Keratinocyte (primary cell): ENCODE data around the gene TMEM263. TPM values are rescaled to one million over a fixed set of nuclear protein-coding genes. Genes with fewer than 3 reads are reported as not detected.

Experiments
- DNase-seq: peaks from one replicate; pipeline ENCODE4 v3.0.0-alpha.2; 2011; ENCODE audit warnings: low read depth, missing footprints, low spot score
- FAIRE-seq: peaks from 2 replicates; lab custom pipeline; 2011; peaks lifted over from hg19 to GRCh38; lab: Jason Lieb, UNC
- H2AFZ ChIP-seq: 2 replicates; pipeline ENCODE4 v1.6.0; 2012; ENCODE audit warnings: low read length, control low read depth, inconsistent platforms; ENCODE audit not compliant: control insufficient read depth
- H3K27ac ChIP-seq: 2 replicates; pipeline ENCODE4 v1.5.1; 2011; ENCODE audit warnings: low read length; ENCODE audit not compliant: control insufficient read depth, insufficient read depth
- H3K27me3 ChIP-seq: 3 replicates; pipeline ENCODE4 v1.6.0; 2011; ENCODE audit warnings: low read length; ENCODE audit not compliant: control insufficient read depth, insufficient read depth; ENCODE audit errors: extremely low read depth
- H3K36me3 ChIP-seq, 2 experiments: 2 replicates in 1 of 2; 3 replicates in 1 of 2; pipeline ENCODE4 v1.5.1; 2011; ENCODE audit warnings: low read length in 2 of 2, mild to moderate bottlenecking in 1 of 2; ENCODE audit not compliant: control insufficient read depth in 2 of 2, insufficient read depth in 2 of 2; ENCODE audit errors: extremely low read depth in 1 of 2
- H3K4me1 ChIP-seq: 3 replicates; pipeline ENCODE4 v1.5.1; 2011; ENCODE audit warnings: low read length; ENCODE audit not compliant: control insufficient read depth, insufficient read depth; ENCODE audit errors: extremely low read depth
- H3K4me2 ChIP-seq: 3 replicates; pipeline ENCODE4 v1.6.0; 2011; ENCODE audit warnings: low read depth, low read length; ENCODE audit not compliant: control insufficient read depth, insufficient read depth; ENCODE audit errors: extremely low read depth
- H3K4me3 ChIP-seq, 3 experiments: fragments of 200-600 bp in 1 of 3; sonication (generic) in 1 of 3; 2 replicates in 2 of 3; 3 replicates in 1 of 3; pipeline ENCODE4 v1.5.1; 2011 to 2016; ENCODE audit warnings: low read length in 3 of 3, mild to moderate bottlenecking in 3 of 3, control low read depth in 2 of 3, inconsistent platforms in 1 of 3, low read depth in 1 of 3, mixed read lengths in 1 of 3, mixed run types in 1 of 3, moderate library complexity in 1 of 3; ENCODE audit not compliant: control insufficient read depth in 2 of 3, insufficient read depth in 2 of 3; ENCODE audit errors: extremely low read depth in 1 of 3
- H3K79me2 ChIP-seq: 2 replicates; pipeline ENCODE4 v1.6.0; 2012; ENCODE audit warnings: low read length; ENCODE audit not compliant: control insufficient read depth, insufficient read depth
- H3K9ac ChIP-seq: 3 replicates; pipeline ENCODE4 v1.6.0; 2011; ENCODE audit warnings: low read length; ENCODE audit not compliant: control insufficient read depth, insufficient read depth; ENCODE audit errors: extremely low read depth
- H3K9me1 ChIP-seq: 3 replicates; pipeline ENCODE4 v1.6.0; 2011; ENCODE audit warnings: low read length; ENCODE audit not compliant: control insufficient read depth, insufficient read depth; ENCODE audit errors: extremely low read depth
- H3K9me3 ChIP-seq: 2 replicates; pipeline ENCODE4 v1.5.1; 2012; ENCODE audit warnings: low read depth, low read length; ENCODE audit not compliant: control insufficient read depth
- H4K20me1 ChIP-seq: 3 replicates; pipeline ENCODE4 v1.6.0; 2011; ENCODE audit warnings: low read length; ENCODE audit not compliant: control insufficient read depth, insufficient read depth; ENCODE audit errors: extremely low read depth
- EZH2 ChIP-seq: IDR thresholded peaks from one replicate; pipeline ENCODE4 v1.6.1; 2012; ENCODE audit warnings: inconsistent platforms, mild to moderate bottlenecking, low read length, moderate library complexity
- dilution Hi-C: fragments of 300-500 bp; cut with MboI; formaldehyde crosslinking; loops from one replicate; pipeline ENCODE4 v1.7.0; 2020; ENCODE audit warnings: low sequenced_read_pairs; ENCODE audit not compliant: extremely low pct_ligation_motif_present
- polyA plus RNA-seq, 5 experiments: library from polyadenylated mRNA; depleted of rRNA in 3 of 5; stranded (reverse) in 3 of 5; stranded (forward) in 1 of 5; unstranded in 1 of 5; fragments of >200 nt; gene quantifications; 1 replicate in 1 of 5; 2 replicates in 3 of 5; 3 replicates in 1 of 5; pipeline versions ENCODE4 v1.2.1 to v1.2.3, GENCODE V29; 2011 to 2012; ENCODE audit warnings: missing spikeins in 2 of 5, low read depth in 1 of 5, low replicate concordance in 1 of 5
- TF ChIP-seq, protein P1 (sequence below), 3 experiments: IDR thresholded peaks in 1 of 3; conservative IDR thresholded peaks in 1 of 3; optimal IDR thresholded peaks in 1 of 3; 2 replicates in 2 of 3; 3 replicates in 1 of 3; pipeline versions ENCODE3 to v1.5.1; 2011; ENCODE audit warnings: low read length in 3 of 3, mild to moderate bottlenecking in 3 of 3, moderate library complexity in 2 of 3, control low read depth in 1 of 3, inconsistent platforms in 1 of 3; ENCODE audit not compliant: insufficient read depth in 2 of 3; ENCODE audit errors: extremely low read depth in 1 of 3

TMEM263 gene
- polyA plus RNA-seq, 1 donor (not counting 4 experiments of a cell fraction or from before 2014, with no cell fraction given) = 22.0 TPM

DNA sequence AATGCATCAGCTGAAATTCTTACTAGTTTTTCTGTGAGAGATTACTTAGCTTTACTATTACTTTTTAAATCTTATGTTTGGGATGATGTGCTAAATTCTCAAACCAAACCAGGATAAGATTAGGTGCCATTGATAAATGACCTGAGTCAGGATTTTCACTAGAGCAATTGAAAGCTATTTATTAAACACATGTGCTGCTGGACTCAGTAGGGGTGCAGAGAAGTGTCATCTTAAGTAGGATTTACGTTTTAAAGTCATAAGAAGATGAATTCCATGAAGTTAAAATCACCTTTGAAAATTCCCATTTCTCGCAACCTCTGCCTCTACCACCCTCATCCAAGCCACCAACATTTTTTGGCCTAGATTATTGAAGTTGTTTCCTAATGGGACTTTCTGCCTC is 8.8 kb downstream of the TMEM263 start:
- H3K36me3 ChIP-seq = peaks cover 0 to 2% of the 10 kb centered on the region in 2 experiments
- no peak overlapping the region for H3K9ac ChIP-seq
- DNase-seq = no peak
- no peaks in the 10 kb centered on the region for H4K20me1 ChIP-seq
- peaks cover 35% of the 10 kb centered on the region for H3K79me2 ChIP-seq
- no peaks in the 10 kb centered on the region for H3K9me3 ChIP-seq
- H3K4me2 ChIP-seq = no peak overlapping the region
- no peaks in the 10 kb centered on the region for H3K4me1 ChIP-seq
- H3K9me1 ChIP-seq = no peaks in the 10 kb centered on the region
- H3K4me3 ChIP-seq = no peak overlapping the region
- no peak overlapping the region for H3K27ac ChIP-seq
- dilution Hi-C loops = no loop called here
- H2AFZ ChIP-seq = no peak overlapping the region
- no peak for TF ChIP-seq EZH2
- TF ChIP-seq, protein P1, sequence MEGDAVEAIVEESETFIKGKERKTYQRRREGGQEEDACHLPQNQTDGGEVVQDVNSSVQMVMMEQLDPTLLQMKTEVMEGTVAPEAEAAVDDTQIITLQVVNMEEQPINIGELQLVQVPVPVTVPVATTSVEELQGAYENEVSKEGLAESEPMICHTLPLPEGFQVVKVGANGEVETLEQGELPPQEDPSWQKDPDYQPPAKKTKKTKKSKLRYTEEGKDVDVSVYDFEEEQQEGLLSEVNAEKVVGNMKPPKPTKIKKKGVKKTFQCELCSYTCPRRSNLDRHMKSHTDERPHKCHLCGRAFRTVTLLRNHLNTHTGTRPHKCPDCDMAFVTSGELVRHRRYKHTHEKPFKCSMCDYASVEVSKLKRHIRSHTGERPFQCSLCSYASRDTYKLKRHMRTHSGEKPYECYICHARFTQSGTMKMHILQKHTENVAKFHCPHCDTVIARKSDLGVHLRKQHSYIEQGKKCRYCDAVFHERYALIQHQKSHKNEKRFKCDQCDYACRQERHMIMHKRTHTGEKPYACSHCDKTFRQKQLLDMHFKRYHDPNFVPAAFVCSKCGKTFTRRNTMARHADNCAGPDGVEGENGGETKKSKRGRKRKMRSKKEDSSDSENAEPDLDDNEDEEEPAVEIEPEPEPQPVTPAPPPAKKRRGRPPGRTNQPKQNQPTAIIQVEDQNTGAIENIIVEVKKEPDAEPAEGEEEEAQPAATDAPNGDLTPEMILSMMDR (optimal IDR thresholded peaks at IDR 0.05 in 1 of 3, IDR thresholded peaks at IDR 0.05 in 1 of 3, conservative IDR thresholded peaks at IDR 0.05 in 1 of 3; ENCODE audit: extremely low read depth in 1 of 3, insufficient read depth in 2 of 3, low read length in 3 of 3) = no peak
- FAIRE-seq = no peak
- no peaks in the 10 kb centered on the region for H3K27me3 ChIP-seq

DNA sequence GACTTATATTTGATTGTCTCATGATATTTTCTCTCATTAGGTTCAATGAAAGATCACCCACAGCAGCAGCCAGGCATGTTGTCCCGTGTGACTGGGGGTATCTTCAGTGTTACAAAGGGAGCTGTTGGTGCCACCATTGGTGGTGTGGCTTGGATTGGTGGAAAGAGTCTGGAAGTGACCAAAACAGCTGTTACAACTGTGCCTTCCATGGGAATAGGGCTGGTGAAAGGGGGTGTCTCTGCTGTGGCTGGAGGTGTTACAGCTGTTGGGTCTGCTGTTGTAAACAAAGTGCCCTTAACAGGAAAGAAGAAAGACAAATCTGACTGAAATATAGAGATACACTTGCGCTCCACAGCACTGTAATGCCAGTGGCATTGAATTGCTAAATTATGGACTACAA is 15.4 kb downstream of the TMEM263 start:
- dilution Hi-C loops = no loop called here
- Histone ChIP-seq H3K9me1 (no peaks in the 10 kb centered on the region), H3K36me3 (peaks cover 8 to 11% of the 10 kb centered on the region in 2 experiments), H3K4me1 (no peaks in the 10 kb centered on the region), H4K20me1 (no peaks in the 10 kb centered on the region), H3K27me3 (no peaks in the 10 kb centered on the region), H3K27ac (no peak overlapping the region), H3K9ac (no peak overlapping the region), H3K4me3 (no peak overlapping the region), H3K4me2 (no peak overlapping the region), H3K9me3 (no peaks in the 10 kb centered on the region), H3K79me2 (peaks cover 2% of the 10 kb centered on the region), H2AFZ (no peak overlapping the region)
- TF ChIP-seq EZH2 = no peak
- TF ChIP-seq, protein P1 (optimal IDR thresholded peaks at IDR 0.05 in 1 of 3, IDR thresholded peaks at IDR 0.05 in 1 of 3, conservative IDR thresholded peaks at IDR 0.05 in 1 of 3; ENCODE audit: extremely low read depth in 1 of 3, insufficient read depth in 2 of 3, low read length in 3 of 3) = no peak
- no peak for FAIRE-seq
- DNase-seq = no peak
